Bronchial epithelial cell (primary cell): ENCODE results near the gene USP13. TPM values are rescaled to one million over a fixed set of nuclear protein-coding genes. Genes with fewer than 3 reads are reported as not detected.
A peak's percentile ranks its signal among the peaks of the same experiment; 100 is the strongest.

Source experiments
- DNase-seq: peaks from one replicate; pipeline ENCODE4 v3.0.0-alpha.2; 2010; ENCODE audit warnings: low read depth
- FAIRE-seq: peaks from 2 replicates; lab custom pipeline; 2011; peaks lifted over from hg19 to GRCh38; lab: Jason Lieb, UNC
- H3K27me3 ChIP-seq: 2 replicates; pipeline ENCODE4 v1.5.1; 2011; ENCODE audit warnings: low read length; ENCODE audit not compliant: control insufficient read depth, insufficient read depth
- H3K36me3 ChIP-seq: 2 replicates; pipeline ENCODE4 v1.5.1; 2011; ENCODE audit warnings: low read length; ENCODE audit not compliant: control insufficient read depth, insufficient read depth
- H3K4me3 ChIP-seq: 2 replicates; pipeline ENCODE4 v1.5.1; 2011; ENCODE audit warnings: mild to moderate bottlenecking, low read depth, low read length, control low read depth
- total RNA-seq: library from RNA; depleted of rRNA; stranded (reverse); fragments of >200 nt; gene quantifications from 2 replicates; pipeline ENCODE4 v1.2.1, GENCODE V29; 2014
- TF ChIP-seq, protein P1 (sequence below): IDR thresholded peaks from 2 replicates; pipeline ENCODE4 v1.5.1; 2011; ENCODE audit warnings: mild to moderate bottlenecking, moderate library complexity, low read length, control low read depth, inconsistent platforms; ENCODE audit not compliant: insufficient read depth, severe bottlenecking

Gene USP13
- total RNA-seq, 1 donor from 2014 or later, result 0.79 TPM

DNA sequence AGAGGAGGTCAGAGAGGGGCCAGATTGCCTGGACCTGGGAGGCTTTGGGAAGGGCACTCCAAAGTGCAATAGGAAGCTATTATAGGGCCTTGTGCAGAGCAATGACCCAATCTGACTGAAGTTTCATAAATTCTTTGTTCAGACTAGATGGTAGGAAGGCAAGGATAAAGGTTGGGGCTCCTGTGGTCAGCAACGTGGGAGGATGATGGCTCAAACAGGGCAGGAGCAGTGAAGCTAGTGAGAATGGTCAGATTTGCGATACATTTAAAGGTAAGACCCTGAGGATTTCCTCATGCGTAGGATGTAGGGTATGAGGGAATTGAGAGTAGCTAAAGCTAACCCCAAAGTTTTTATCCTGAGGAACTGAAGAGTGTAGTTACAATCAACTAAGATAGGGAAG lies 139.0 kb downstream of the USP13 start:
- TF ChIP-seq, protein P1, sequence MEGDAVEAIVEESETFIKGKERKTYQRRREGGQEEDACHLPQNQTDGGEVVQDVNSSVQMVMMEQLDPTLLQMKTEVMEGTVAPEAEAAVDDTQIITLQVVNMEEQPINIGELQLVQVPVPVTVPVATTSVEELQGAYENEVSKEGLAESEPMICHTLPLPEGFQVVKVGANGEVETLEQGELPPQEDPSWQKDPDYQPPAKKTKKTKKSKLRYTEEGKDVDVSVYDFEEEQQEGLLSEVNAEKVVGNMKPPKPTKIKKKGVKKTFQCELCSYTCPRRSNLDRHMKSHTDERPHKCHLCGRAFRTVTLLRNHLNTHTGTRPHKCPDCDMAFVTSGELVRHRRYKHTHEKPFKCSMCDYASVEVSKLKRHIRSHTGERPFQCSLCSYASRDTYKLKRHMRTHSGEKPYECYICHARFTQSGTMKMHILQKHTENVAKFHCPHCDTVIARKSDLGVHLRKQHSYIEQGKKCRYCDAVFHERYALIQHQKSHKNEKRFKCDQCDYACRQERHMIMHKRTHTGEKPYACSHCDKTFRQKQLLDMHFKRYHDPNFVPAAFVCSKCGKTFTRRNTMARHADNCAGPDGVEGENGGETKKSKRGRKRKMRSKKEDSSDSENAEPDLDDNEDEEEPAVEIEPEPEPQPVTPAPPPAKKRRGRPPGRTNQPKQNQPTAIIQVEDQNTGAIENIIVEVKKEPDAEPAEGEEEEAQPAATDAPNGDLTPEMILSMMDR, result no peak
- no peak for DNase-seq
- no peak for FAIRE-seq
- Histone ChIP-seq H3K36me3 (no peaks in the 10 kb centered on the region), H3K27me3 (no peaks in the 10 kb centered on the region), H3K4me3 (no peak overlapping the region)

DNA sequence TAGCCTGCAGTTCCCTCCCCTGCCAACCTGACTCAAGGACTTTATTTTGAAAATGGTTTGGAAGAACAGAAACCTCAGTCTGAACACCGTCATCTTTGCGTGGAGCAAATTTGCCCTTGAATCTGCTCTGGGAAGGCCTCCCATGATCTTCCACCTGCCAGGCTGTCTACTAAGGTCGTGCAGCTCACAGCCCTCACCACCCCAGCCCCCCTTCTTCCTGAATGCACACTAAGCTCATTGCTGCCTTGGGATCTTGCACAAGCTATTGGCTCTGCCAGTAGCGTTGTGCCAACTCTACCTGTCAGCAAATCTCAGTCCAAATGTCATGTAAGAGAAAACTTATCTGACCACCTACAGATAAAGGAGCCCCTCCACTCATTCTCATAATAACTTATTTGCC lies 141.5 kb downstream of the USP13 start:
- Histone ChIP-seq H3K36me3 (no peaks in the 10 kb centered on the region), H3K27me3 (no peaks in the 10 kb centered on the region), H3K4me3 (no peak overlapping the region)
- FAIRE-seq, result no peak
- TF ChIP-seq, protein P1, result no peak
- DNase-seq, result no peak

DNA sequence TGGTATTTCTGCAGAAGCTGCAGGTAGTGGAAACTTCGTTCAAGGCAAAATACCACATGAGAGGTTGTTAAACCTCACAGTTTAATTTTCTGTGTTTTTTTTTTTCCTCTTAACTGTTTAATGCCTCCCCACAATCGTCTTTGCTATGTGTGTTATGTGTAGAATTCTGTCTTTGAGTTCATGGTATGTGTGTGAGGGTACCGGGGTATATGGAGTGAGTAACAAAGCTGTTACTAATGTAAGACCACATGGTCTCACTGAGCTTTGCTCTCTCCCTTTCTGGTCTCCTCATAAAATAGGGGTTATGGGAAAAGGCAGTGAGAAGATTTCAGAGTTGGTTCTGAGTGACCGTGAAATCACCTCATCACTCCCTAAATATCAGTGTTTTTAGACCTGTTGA lies 143.6 kb downstream of the USP13 start:
- DNase-seq (no peak), FAIRE-seq (no peak)
- no peak overlapping the region for H3K4me3 ChIP-seq
- no peaks in the 10 kb centered on the region for H3K27me3 ChIP-seq
- no peaks in the 10 kb centered on the region for H3K36me3 ChIP-seq
- TF ChIP-seq, protein P1, result no peak

DNA sequence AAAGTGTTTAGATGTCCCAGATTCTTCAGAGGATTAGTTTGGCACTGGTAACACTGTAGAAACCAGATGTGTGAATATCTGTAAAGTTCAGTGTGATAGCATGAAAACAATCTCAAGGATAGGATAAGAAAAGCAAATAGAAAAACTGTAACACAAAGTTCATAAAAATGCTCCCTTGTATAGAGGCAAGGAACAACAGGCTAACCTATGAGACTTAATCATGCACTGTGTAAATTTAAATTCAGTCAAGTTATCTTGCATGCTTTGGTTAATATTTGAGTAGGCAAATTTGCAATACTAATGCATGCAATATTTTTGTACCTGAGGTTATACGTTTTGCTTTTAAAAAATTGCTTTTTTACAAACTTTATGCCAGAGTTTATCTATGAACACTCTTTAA lies 144.4 kb downstream of the USP13 start:
- FAIRE-seq (no peak), DNase-seq (no peak)
- TF ChIP-seq, protein P1, result no peak
- Histone ChIP-seq H3K36me3 (no peaks in the 10 kb centered on the region), H3K4me3 (no peak overlapping the region), H3K27me3 (no peaks in the 10 kb centered on the region)

DNA sequence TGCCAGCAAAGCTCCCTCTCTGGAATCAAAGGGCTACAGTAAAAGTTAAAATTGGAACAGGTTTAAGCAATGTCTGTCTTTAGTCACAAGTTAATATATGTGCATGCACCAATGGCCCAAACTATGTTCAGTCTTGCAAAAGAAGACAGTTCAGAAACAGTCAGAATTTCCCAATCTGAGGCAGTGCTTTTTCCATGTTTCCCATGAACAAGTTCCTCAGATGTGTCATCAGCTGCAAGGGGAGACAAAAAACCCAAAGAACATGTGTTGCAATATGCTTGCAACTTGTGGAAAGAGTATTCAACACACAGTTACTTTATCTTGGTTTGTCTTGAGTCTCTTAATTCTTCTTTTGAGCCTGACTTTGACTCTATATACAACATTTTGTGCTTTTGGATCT lies 148.4 kb downstream of the USP13 start:
- H3K36me3 ChIP-seq, result no peaks in the 10 kb centered on the region
- DNase-seq, result peak; percentile 94
- H3K27me3 ChIP-seq, result no peaks in the 10 kb centered on the region
- H3K4me3 ChIP-seq, result no peak overlapping the region
- TF ChIP-seq, protein P1, result no peak
- FAIRE-seq, result peak; percentile 92

DNA sequence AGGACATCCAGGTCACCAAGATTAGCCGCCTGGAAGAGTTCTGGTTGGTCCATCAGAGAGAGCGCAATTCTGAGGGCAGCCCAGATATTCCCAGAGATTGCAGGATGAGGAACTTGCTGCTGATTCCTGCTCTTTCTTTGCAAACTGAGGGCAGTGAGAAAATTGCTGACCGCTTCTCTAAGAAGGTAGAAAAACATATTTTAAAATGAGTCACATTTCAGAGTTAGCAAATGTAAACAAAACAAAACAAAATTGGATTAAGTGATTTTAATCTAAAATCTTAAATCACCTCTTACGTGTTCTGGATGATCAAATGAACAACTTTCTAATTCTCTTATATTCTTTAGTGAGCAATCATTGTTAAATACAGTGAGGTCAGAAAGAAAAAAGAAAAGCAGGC lies 149.0 kb downstream of the USP13 start:
- no peak overlapping the region for H3K4me3 ChIP-seq
- TF ChIP-seq, protein P1, result no peak
- H3K27me3 ChIP-seq, result no peaks in the 10 kb centered on the region
- H3K36me3 ChIP-seq, result no peaks in the 10 kb centered on the region
- DNase-seq (peak; percentile 13), FAIRE-seq (no peak)
